Subcutaneous adipose tissue (tissue), 4 donors: ENCODE data around the gene NPHS2. TPM values are rescaled to one million over a fixed set of nuclear protein-coding genes. Genes with fewer than 3 reads are reported as not detected.

Experiments
- CTCF ChIP-seq: fragments of 450-650 bp; IDR thresholded peaks from one replicate; pipeline ENCODE4 v1.5.1; 2016; ENCODE audit warnings: low read depth, mild to moderate bottlenecking, control low read depth, antibody characterized with exemption, moderate library complexity
- total RNA-seq, 4 donors: library from RNA; depleted of rRNA; stranded (reverse); fragments of >200 nt; gene quantifications; one replicate each; pipeline ENCODE4 v1.1.0, GENCODE V29; 2016

NPHS2 gene
- total RNA-seq, 4 donors from 2014 or later: not detected

GRCh38 chr1:179545321-179545720 lies 30.4 kb downstream of the NPHS2 start:
- no peak for TF ChIP-seq CTCF

- TF ChIP-seq CTCF: no peak
These were observed 34.0 kb downstream of the NPHS2 start for GRCh38 chr1:179541774-179542173.

GRCh38 chr1:179530352-179530751 lies 45.4 kb downstream of the NPHS2 start:
- no peak for TF ChIP-seq CTCF

GRCh38 chr1:179529482-179530195 lies 46.1 kb downstream of the NPHS2 start:
- no peak for TF ChIP-seq CTCF

GRCh38 chr1:179516976-179517705 lies 58.6 kb downstream of the NPHS2 start:
- TF ChIP-seq CTCF: no peak

- TF ChIP-seq CTCF: no peak
These were observed 65.7 kb downstream of the NPHS2 start for GRCh38 chr1:179510038-179510437.

- TF ChIP-seq CTCF: no peak
These were observed 66.4 kb downstream of the NPHS2 start for GRCh38 chr1:179509384-179509783.
